DND-41 (cell line): ENCODE results near the gene ST13.

Experiments
- ATAC-seq: fragments of 200-7000 bp; cut with Tn5 transposase; 3 replicates; pipeline ENCODE4 v1.9.1; 2021; ENCODE audit warnings: low read depth; ENCODE audit not compliant: insufficient read depth
- DNase-seq: peaks from one replicate; pipeline ENCODE4 v3.0.0-alpha.2; 2020
- H2AFZ ChIP-seq: 2 replicates; pipeline ENCODE4 v1.6.0; 2012; ENCODE audit warnings: low read depth, low read length
- H3K27ac ChIP-seq: 2 replicates; pipeline ENCODE4 v1.5.1; 2012; ENCODE audit warnings: low read length, inconsistent platforms
- H3K27me3 ChIP-seq: fragments of 200-600 bp; sonication (generic); 2 replicates; pipeline ENCODE4 v1.6.0; 2012; ENCODE audit warnings: low read length, mild to moderate bottlenecking, inconsistent platforms; ENCODE audit not compliant: insufficient read depth, poor library complexity
- H3K36me3 ChIP-seq: 2 replicates; pipeline ENCODE4 v1.5.1; 2012; ENCODE audit warnings: low read length, inconsistent platforms; ENCODE audit not compliant: insufficient read depth
- H3K4me1 ChIP-seq: 2 replicates; pipeline ENCODE4 v1.5.1; 2012; ENCODE audit warnings: mild to moderate bottlenecking, low read length; ENCODE audit not compliant: insufficient read depth
- H3K4me2 ChIP-seq: 2 replicates; pipeline ENCODE4 v1.6.0; 2012; ENCODE audit warnings: mild to moderate bottlenecking, moderate library complexity, low read length, inconsistent platforms; ENCODE audit not compliant: insufficient read depth
- H3K4me3 ChIP-seq, 2 experiments: fragments of 200-600 bp in 1 of 2; shearing (Covaris generic) in 1 of 2; 2 replicates each; pipeline ENCODE4 v1.5.1; 2012 to 2016; ENCODE audit warnings: inconsistent platforms in 2 of 2, low read length in 2 of 2, mild to moderate bottlenecking in 2 of 2, low read depth in 1 of 2, moderate library complexity in 1 of 2
- H3K79me2 ChIP-seq: 2 replicates; pipeline ENCODE4 v1.6.0; 2012; ENCODE audit warnings: low read length, inconsistent platforms; ENCODE audit not compliant: insufficient read depth
- H3K9ac ChIP-seq: 2 replicates; pipeline ENCODE4 v1.6.0; 2012; ENCODE audit warnings: low read depth, mild to moderate bottlenecking, inconsistent platforms, low read length, moderate library complexity
- H3K9me3 ChIP-seq: 2 replicates; pipeline ENCODE4 v1.5.1; 2012; ENCODE audit warnings: low read length, moderate library complexity, mild to moderate bottlenecking, inconsistent platforms; ENCODE audit not compliant: insufficient read depth, severe bottlenecking
- H4K20me1 ChIP-seq: 2 replicates; pipeline ENCODE4 v1.6.0; 2012; ENCODE audit warnings: low read length; ENCODE audit not compliant: insufficient read depth
- EZH2 ChIP-seq: IDR thresholded peaks from 3 replicates; pipeline ENCODE4 v1.6.1; 2012; ENCODE audit warnings: borderline replicate concordance, low read depth, mild to moderate bottlenecking, moderate library complexity, low read length, inconsistent platforms; ENCODE audit not compliant: severe bottlenecking
- TF ChIP-seq, protein P1 (sequence below): IDR thresholded peaks from 2 replicates; pipeline ENCODE4 v1.5.1; 2012; ENCODE audit warnings: borderline replicate concordance, low read length, moderate library complexity, mild to moderate bottlenecking; ENCODE audit not compliant: poor library complexity, severe bottlenecking; ENCODE audit errors: extremely low read depth

ST13 gene

DNA sequence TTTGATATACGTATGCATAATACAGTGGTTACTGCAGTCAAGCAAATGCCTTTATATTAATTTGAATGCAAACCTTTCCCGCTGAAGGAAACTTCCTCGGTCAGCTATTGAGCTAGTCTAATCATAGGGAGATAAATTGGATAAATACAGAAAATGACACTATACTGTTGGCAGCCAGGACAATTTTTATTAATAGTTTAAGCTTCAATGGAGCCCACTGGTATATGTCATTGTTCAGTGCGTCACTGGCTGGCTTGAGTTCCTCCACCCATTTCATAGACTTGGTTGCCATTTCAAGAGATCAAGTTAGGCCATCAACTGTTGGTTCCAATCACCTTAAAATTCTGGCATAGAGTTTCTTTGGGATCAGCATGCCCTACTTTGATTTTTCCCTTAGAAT, 38.0 kb upstream of the ST13 start:
- H3K9ac ChIP-seq: no peak overlapping the region
- H4K20me1 ChIP-seq: no peaks in the 10 kb centered on the region
- H2AFZ ChIP-seq: no peak overlapping the region
- DNase-seq: no peak
- no peak for ATAC-seq
- H3K36me3 ChIP-seq: peaks cover 16% of the 10 kb centered on the region
- TF ChIP-seq, protein P1, sequence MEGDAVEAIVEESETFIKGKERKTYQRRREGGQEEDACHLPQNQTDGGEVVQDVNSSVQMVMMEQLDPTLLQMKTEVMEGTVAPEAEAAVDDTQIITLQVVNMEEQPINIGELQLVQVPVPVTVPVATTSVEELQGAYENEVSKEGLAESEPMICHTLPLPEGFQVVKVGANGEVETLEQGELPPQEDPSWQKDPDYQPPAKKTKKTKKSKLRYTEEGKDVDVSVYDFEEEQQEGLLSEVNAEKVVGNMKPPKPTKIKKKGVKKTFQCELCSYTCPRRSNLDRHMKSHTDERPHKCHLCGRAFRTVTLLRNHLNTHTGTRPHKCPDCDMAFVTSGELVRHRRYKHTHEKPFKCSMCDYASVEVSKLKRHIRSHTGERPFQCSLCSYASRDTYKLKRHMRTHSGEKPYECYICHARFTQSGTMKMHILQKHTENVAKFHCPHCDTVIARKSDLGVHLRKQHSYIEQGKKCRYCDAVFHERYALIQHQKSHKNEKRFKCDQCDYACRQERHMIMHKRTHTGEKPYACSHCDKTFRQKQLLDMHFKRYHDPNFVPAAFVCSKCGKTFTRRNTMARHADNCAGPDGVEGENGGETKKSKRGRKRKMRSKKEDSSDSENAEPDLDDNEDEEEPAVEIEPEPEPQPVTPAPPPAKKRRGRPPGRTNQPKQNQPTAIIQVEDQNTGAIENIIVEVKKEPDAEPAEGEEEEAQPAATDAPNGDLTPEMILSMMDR: no peak
- TF ChIP-seq EZH2: no peak
- no peaks in the 10 kb centered on the region for H3K79me2 ChIP-seq
- H3K9me3 ChIP-seq: no peaks in the 10 kb centered on the region
- H3K27ac ChIP-seq: no peak overlapping the region
- no peak overlapping the region for H3K4me2 ChIP-seq
- H3K4me1 ChIP-seq: peaks cover 5% of the 10 kb centered on the region; the same call in 1 of the 2 replicates
- no peaks in the 10 kb centered on the region for H3K27me3 ChIP-seq
- H3K4me3 ChIP-seq: no peak overlapping the region

DNA sequence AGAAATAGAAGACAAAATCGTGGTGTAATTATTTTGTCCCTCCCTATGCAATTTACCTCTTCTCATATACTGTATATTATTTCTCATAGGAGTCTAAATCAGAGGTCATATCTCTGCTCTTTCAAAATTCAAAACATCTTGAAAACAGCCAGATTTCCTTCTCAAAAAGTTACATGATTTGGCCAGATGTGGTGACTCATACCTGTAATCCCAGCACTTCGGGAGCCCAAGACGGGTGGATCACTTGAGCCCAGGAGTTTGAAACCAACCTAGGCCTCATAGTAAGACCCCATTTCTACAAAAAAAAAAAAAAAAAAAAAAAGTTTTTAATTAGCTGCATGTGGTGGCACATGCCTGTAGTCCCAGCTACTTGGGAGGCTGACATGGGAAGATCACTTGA, 34.4 kb upstream of the ST13 start:
- ATAC-seq (no peak), DNase-seq (no peak)
- H2AFZ ChIP-seq: no peak overlapping the region
- no peaks in the 10 kb centered on the region for H3K4me1 ChIP-seq
- no peak for TF ChIP-seq EZH2
- TF ChIP-seq, protein P1: no peak
- no peaks in the 10 kb centered on the region for H3K9me3 ChIP-seq
- H3K79me2 ChIP-seq: no peaks in the 10 kb centered on the region
- peaks cover 45% of the 10 kb centered on the region for H3K36me3 ChIP-seq
- H3K4me2 ChIP-seq: no peak overlapping the region
- no peak overlapping the region for H3K27ac ChIP-seq
- H3K9ac ChIP-seq: no peak overlapping the region
- no peak overlapping the region for H3K4me3 ChIP-seq
- no peaks in the 10 kb centered on the region for H4K20me1 ChIP-seq
- no peaks in the 10 kb centered on the region for H3K27me3 ChIP-seq

DNA sequence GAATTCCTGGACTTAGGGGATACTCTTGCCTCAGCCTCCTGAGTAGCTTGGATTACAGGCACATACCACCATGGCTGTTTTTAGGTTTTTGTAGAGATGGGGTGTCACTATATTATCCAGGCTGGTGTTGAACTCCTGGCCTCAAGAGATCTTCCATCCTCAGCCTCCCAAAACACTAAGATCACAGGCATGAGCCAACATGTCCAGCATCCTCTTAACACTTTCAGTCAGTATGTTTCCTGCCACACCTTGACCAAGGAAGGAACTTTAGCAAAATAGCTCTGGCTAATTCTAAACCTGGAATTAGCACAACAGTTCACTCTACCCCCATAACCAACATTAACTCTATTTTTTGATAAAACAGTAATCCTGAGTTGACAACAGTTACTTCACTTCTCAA, 32.7 kb upstream of the ST13 start:
- no peak for ATAC-seq
- Histone ChIP-seq H3K4me1 (no peaks in the 10 kb centered on the region), H4K20me1 (no peaks in the 10 kb centered on the region), H3K4me2 (no peak overlapping the region), H2AFZ (no peak overlapping the region), H3K9me3 (no peaks in the 10 kb centered on the region), H3K27me3 (no peaks in the 10 kb centered on the region), H3K4me3 (no peak overlapping the region), H3K27ac (no peak overlapping the region), H3K9ac (no peak overlapping the region), H3K36me3 (peaks cover 55% of the 10 kb centered on the region), H3K79me2 (no peaks in the 10 kb centered on the region)
- no peak for DNase-seq
- no peak for TF ChIP-seq EZH2
- TF ChIP-seq, protein P1: no peak

DNA sequence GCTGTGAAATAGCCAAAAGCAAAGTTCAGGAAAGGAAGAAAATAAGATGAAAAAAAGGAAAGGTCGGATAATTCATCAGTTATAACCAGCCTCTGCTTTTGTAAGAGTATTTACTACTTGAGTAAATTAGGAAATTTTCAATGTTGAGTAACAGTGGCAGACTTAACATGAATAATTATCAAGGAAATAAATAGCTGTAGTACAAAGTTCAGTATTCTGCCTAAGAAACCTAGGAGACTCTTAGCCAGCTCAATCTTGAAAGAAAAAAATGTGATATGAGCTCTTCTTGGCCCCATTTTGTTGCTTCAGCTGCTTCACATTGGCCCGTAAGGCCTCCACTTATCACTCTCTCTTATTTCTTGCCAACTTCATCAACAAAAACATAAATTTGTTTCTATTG, 22.5 kb upstream of the ST13 start:
- Histone ChIP-seq H3K36me3 (peaks cover 19% of the 10 kb centered on the region), H3K4me2 (no peak overlapping the region), H3K9me3 (no peaks in the 10 kb centered on the region), H3K27ac (no peak overlapping the region), H2AFZ (no peak overlapping the region), H4K20me1 (no peaks in the 10 kb centered on the region), H3K4me3 (no peak overlapping the region), H3K9ac (no peak overlapping the region), H3K27me3 (no peaks in the 10 kb centered on the region), H3K4me1 (no peaks in the 10 kb centered on the region), H3K79me2 (no peaks in the 10 kb centered on the region)
- no peak for TF ChIP-seq EZH2
- TF ChIP-seq, protein P1: no peak
- DNase-seq: no peak
- no peak for ATAC-seq
